IMR-90 (cell line): ENCODE data around the gene ATPAF1. TPM values are rescaled to one million over a fixed set of nuclear protein-coding genes. Genes with fewer than 3 reads are reported as not detected.

Experiments
- ATAC-seq: fragments of 200-7000 bp; cut with Tn5 transposase; 2 replicates; pipeline ENCODE4 v1.9.1; 2020; ENCODE audit warnings: low read depth, mild to moderate bottlenecking, moderate library complexity
- BruUV-seq: library from RNA; stranded (reverse); fragments of 400-500 nt; replicated peaks from 2 replicates; lab custom pipeline; 2021; lab: Mats Ljungman, UMichigan
- CTCF ChIA-PET: fragments of 300-600 bp; formaldehyde crosslinking; extraction: SDS; loops from one replicate; lab custom pipeline; 2021; ENCODE audit warnings: antibody characterized with exemption; lab: Yijun Ruan, JAX
- POLR2A ChIA-PET: fragments of 300-600 bp; sonication (Branson Sonifier 250); formaldehyde crosslinking; loops from one replicate; lab custom pipeline; 2022; ENCODE audit warnings: antibody characterized with exemption; ENCODE audit not compliant: unreplicated experiment; lab: Charles Lee
- DNase-seq: peaks from one replicate; pipeline ENCODE4 v3.0.0; 2013
- H2AFZ ChIP-seq: replicated peaks from 2 replicates; pipeline ENCODE3; 2013; ENCODE audit warnings: low read length, mild to moderate bottlenecking; ENCODE audit not compliant: poor library complexity
- H2AK5ac ChIP-seq: 2 replicates; pipeline ENCODE4 v1.6.1; 2013; ENCODE audit warnings: low read depth, low read length, inconsistent platforms
- H2AK9ac ChIP-seq: replicated peaks from 2 replicates; pipeline ENCODE3; 2013; ENCODE audit warnings: mild to moderate bottlenecking, low read depth, low read length, moderate library complexity; ENCODE audit not compliant: poor library complexity
- H2BK120ac ChIP-seq: 2 replicates; pipeline ENCODE4 v1.6.1; 2013; ENCODE audit warnings: low read depth, low read length, inconsistent platforms
- H2BK15ac ChIP-seq: 3 replicates; pipeline ENCODE4 v1.6.1; 2013; ENCODE audit warnings: low read depth, low read length, inconsistent platforms
- H2BK20ac ChIP-seq: 2 replicates; pipeline ENCODE4 v1.6.1; 2013; ENCODE audit warnings: low read depth, mild to moderate bottlenecking, inconsistent platforms, low read length, moderate library complexity
- H2BK5ac ChIP-seq: 2 replicates; pipeline ENCODE4 v1.6.1; 2013; ENCODE audit warnings: mild to moderate bottlenecking, low read depth, low read length, inconsistent platforms; ENCODE audit not compliant: poor library complexity, severe bottlenecking
- H3K14ac ChIP-seq: replicated peaks from 2 replicates; pipeline ENCODE4 v1.6.1; 2013; ENCODE audit warnings: low read depth, low read length, inconsistent platforms
- H3K18ac ChIP-seq: 2 replicates; pipeline ENCODE4 v1.6.1; 2013; ENCODE audit warnings: low read depth, low read length, control low read depth
- H3K23ac ChIP-seq: 2 replicates; pipeline ENCODE4 v1.6.1; 2013; ENCODE audit warnings: low read depth, low read length, inconsistent platforms
- H3K27ac ChIP-seq: 2 replicates; pipeline ENCODE4 v1.5.1; 2013; ENCODE audit warnings: mild to moderate bottlenecking, control low read depth, low read length; ENCODE audit not compliant: insufficient read depth
- H3K27me3 ChIP-seq: 2 replicates; pipeline ENCODE4 v1.6.1; 2013; ENCODE audit warnings: low read length; ENCODE audit not compliant: control insufficient read depth, insufficient read depth
- H3K36me3 ChIP-seq: 2 replicates; pipeline ENCODE4 v1.6.1; 2013; ENCODE audit warnings: low read length, mixed read lengths; ENCODE audit not compliant: control insufficient read depth, insufficient read depth
- H3K4ac ChIP-seq: 2 replicates; pipeline ENCODE4 v1.6.1; 2013; ENCODE audit warnings: low read depth, low read length, inconsistent platforms
- H3K4me1 ChIP-seq: 2 replicates; pipeline ENCODE4 v1.6.1; 2013; ENCODE audit warnings: low read length, mixed read lengths; ENCODE audit not compliant: control insufficient read depth, insufficient read depth
- H3K4me2 ChIP-seq: 2 replicates; pipeline ENCODE4 v1.6.1; 2013; ENCODE audit warnings: low read depth, mild to moderate bottlenecking, control low read depth, low read length, moderate library complexity
- H3K4me3 ChIP-seq: 2 replicates; pipeline ENCODE4 v1.5.1; 2013; ENCODE audit warnings: low read depth, mild to moderate bottlenecking, control low read depth, low read length, moderate library complexity; ENCODE audit not compliant: insufficient read depth
- H3K56ac ChIP-seq: 2 replicates; pipeline ENCODE4 v1.6.1; 2013; ENCODE audit warnings: low read length, inconsistent platforms; ENCODE audit not compliant: insufficient read depth; ENCODE audit errors: extremely low read depth
- H3K79me1 ChIP-seq, 2 experiments: 2 replicates each; pipeline ENCODE4 v1.6.1; 2013; ENCODE audit warnings: low read length in 2 of 2, inconsistent platforms in 1 of 2, low read depth in 1 of 2
- H3K9ac ChIP-seq: 2 replicates; pipeline ENCODE4 v1.6.1; 2013; ENCODE audit warnings: low read depth, low read length, control low read depth
- H3K9me1 ChIP-seq: 2 replicates; pipeline ENCODE4 v1.6.1; 2013; ENCODE audit warnings: low read length, inconsistent platforms; ENCODE audit not compliant: insufficient read depth
- H3K9me3 ChIP-seq: 2 replicates; pipeline ENCODE4 v1.6.1; 2013; ENCODE audit warnings: low read length; ENCODE audit not compliant: control insufficient read depth, insufficient read depth
- H4K20me1 ChIP-seq: 2 replicates; pipeline ENCODE4 v1.6.1; 2013; ENCODE audit warnings: low read length, inconsistent platforms; ENCODE audit not compliant: insufficient read depth
- H4K5ac ChIP-seq: 2 replicates; pipeline ENCODE4 v1.6.1; 2013; ENCODE audit warnings: mild to moderate bottlenecking, low read depth, low read length, control low read depth
- H4K8ac ChIP-seq, 2 experiments: 2 replicates each; pipeline ENCODE4 v1.6.1; 2013; ENCODE audit warnings: low read depth in 2 of 2, low read length in 2 of 2, control low read depth in 1 of 2, inconsistent platforms in 1 of 2
- H4K91ac ChIP-seq: 2 replicates; pipeline ENCODE4 v1.6.1; 2013; ENCODE audit warnings: low read depth, low read length, inconsistent platforms; ENCODE audit not compliant: insufficient read depth
- BHLHE40 ChIP-seq: fragments of 150-350 bp; IDR thresholded peaks from 2 replicates; pipeline ENCODE4 v1.6.1; 2016; ENCODE audit warnings: mild to moderate bottlenecking, low read depth, low read length
- CEBPB ChIP-seq: IDR thresholded peaks from 2 replicates; pipeline ENCODE4 v1.6.1; 2012; ENCODE audit warnings: low read depth, low read length, improper control_type of control experiment
- CHD1 ChIP-seq: IDR thresholded peaks from 2 replicates; pipeline ENCODE4 v1.6.1; 2012; ENCODE audit warnings: low read depth, low read length, improper control_type of control experiment
- ELK1 ChIP-seq: fragments of 150-350 bp; IDR thresholded peaks from 2 replicates; pipeline ENCODE4 v1.6.1; 2016; ENCODE audit warnings: low read depth, mild to moderate bottlenecking, low read length, moderate library complexity, borderline replicate concordance
- FOS ChIP-seq: fragments of 150-350 bp; IDR thresholded peaks from 2 replicates; pipeline ENCODE4 v1.6.1; 2016; ENCODE audit warnings: low read depth, low read length
- MAFK ChIP-seq: IDR thresholded peaks from 2 replicates; pipeline ENCODE4 v1.6.1; 2012; ENCODE audit warnings: low read depth, low read length, improper control_type of control experiment
- MXI1 ChIP-seq: IDR thresholded peaks from 2 replicates; pipeline ENCODE4 v1.6.1; 2012; ENCODE audit warnings: low read depth, mild to moderate bottlenecking, low read length, moderate library complexity, borderline replicate concordance
- POLR2A ChIP-seq: IDR thresholded peaks from 2 replicates; pipeline ENCODE4 v1.6.1; 2012; ENCODE audit warnings: mild to moderate bottlenecking, low read depth, low read length
- RAD21 ChIP-seq: IDR thresholded peaks from 2 replicates; pipeline ENCODE4 v1.6.1; 2012; ENCODE audit warnings: low read length, improper control_type of control experiment
- RCOR1 ChIP-seq: IDR thresholded peaks from 2 replicates; pipeline ENCODE4 v1.6.1; 2012; ENCODE audit warnings: mild to moderate bottlenecking, low read length, improper control_type of control experiment; ENCODE audit not compliant: insufficient replicate concordance
- RFX5 ChIP-seq: IDR thresholded peaks from 2 replicates; pipeline ENCODE4 v1.8.0; 2012; ENCODE audit warnings: low read depth, mild to moderate bottlenecking, low read length, moderate library complexity
- SMC3 ChIP-seq: fragments of 150-350 bp; IDR thresholded peaks from 2 replicates; pipeline ENCODE4 v1.6.1; 2016; ENCODE audit warnings: low read depth, mild to moderate bottlenecking, antibody characterized with exemption, low read length, moderate library complexity
- WGBS, 2 experiments: methylation state at CpG; one replicate each; pipeline versions ENCODE4 v1.1.5 to v1.1.7; 2013; ENCODE audit warnings: missing lambda C conversion rate in 2 of 2; ENCODE audit not compliant: insufficient read length in 1 of 2; ENCODE audit errors: extremely low coverage in 2 of 2; 5-methylcytosine and 5-hydroxymethylcytosine counted together
- dilution Hi-C: fragments of 300-500 bp; cut with HindIII; formaldehyde crosslinking; loops from one replicate; pipeline ENCODE4 v1.14.3; 2018; ENCODE audit warnings: low sequenced_read_pairs; ENCODE audit not compliant: unreplicated experiment
- in situ Hi-C: fragments of 300-500 bp; cut with MboI; formaldehyde crosslinking; loops from 3 replicates; pipeline ENCODE4 v1.14.3; 2019; ENCODE audit warnings: low sequenced_read_pairs, inconsistent platforms, mixed read lengths
- intact Hi-C: fragments of 100-400 bp; cut with micrococcal nuclease; formaldehyde crosslinking; loops from 2 replicates; pipeline ENCODE4 v1.10.0; 2022
- polyA plus RNA-seq, 3 experiments: library from polyadenylated mRNA; depleted of rRNA; stranded (reverse); fragments of >200 nt; gene quantifications; 2 replicates each; pipeline ENCODE4 v1.2.3, GENCODE V29; 2012; ENCODE audit warnings: low replicate concordance in 1 of 3
- total RNA-seq: library from RNA; depleted of rRNA; stranded (reverse); fragments of >200 nt; gene quantifications from 2 replicates; pipeline ENCODE4 v1.2.3, GENCODE V29; 2012
- TF ChIP-seq, protein P1 (sequence below): fragments of 150-350 bp; IDR thresholded peaks from 2 replicates; pipeline ENCODE4 v1.6.1; 2017; ENCODE audit warnings: mild to moderate bottlenecking, antibody characterized with exemption, low read length, low read depth
- TF ChIP-seq, protein P2 (sequence below): conservative IDR thresholded peaks from 2 replicates; pipeline ENCODE4 v1.5.1; 2012; ENCODE audit warnings: mild to moderate bottlenecking, low read depth, low read length, improper control_type of control experiment

The ATPAF1 gene
- total and polyA plus RNA-seq, 2 of the 4 experiments (the other 2 are of a cell fraction), result 55.5 to 80.3 TPM

GRCh38 chr1:46615735-46616134, 52.4 kb downstream of the ATPAF1 start:
- no CpG with 5 or more reads among the region's 3 CpGs for WGBS, 2 experiments
- no peak for DNase-seq
- no peak overlapping the region for H2BK20ac ChIP-seq
- peak overlapping the region; percentile 89 for H3K4me3 ChIP-seq
- H3K79me1 ChIP-seq, result peaks cover 25 to 48% of the 10 kb centered on the region in 2 experiments
- H3K9ac ChIP-seq, result peak overlapping the region; percentile 84
- H2BK15ac ChIP-seq, result no peak overlapping the region; the same call in 2 of the 3 replicates
- H3K36me3 ChIP-seq, result peaks cover 8% of the 10 kb centered on the region; the same call in 1 of the 2 replicates
- no peaks in the 10 kb centered on the region for H3K9me3 ChIP-seq
- ChIA-PET POLR2A (interaction anchor here (1.8 kb wide), 1 partner anchor 12 kb away, joined by 4 read pairs; the partner anchor contains the start of gene MKNK1), CTCF (interaction anchor here (1.3 kb wide), 1 partner anchor 11 kb away, joined by 4 read pairs; the partner anchor contains the start of gene MKNK1)
- peak overlapping the region; percentile 80 for H3K14ac ChIP-seq
- H3K4ac ChIP-seq, result peak overlapping the region; percentile 81
- H3K27ac ChIP-seq, result peak overlapping the region; percentile 64
- H3K23ac ChIP-seq, result peak overlapping the region; percentile 65
- H3K56ac ChIP-seq, result peak overlapping the region; percentile 74
- in situ Hi-C loops (no loop called here), dilution Hi-C loops (no loop called here), intact Hi-C loops (loop anchor here (5.0 kb wide), 1 partner anchor 102 kb away; the partner anchor contains the start of gene EFCAB14)
- peak overlapping the region; percentile 10; the same call in 1 of the 2 replicates for H2BK120ac ChIP-seq
- no peak for ATAC-seq
- no peak overlapping the region for H2BK5ac ChIP-seq
- H2AFZ ChIP-seq, result peak overlapping the region; percentile 100
- BruUV-seq, result no TSS peak
- peak overlapping the region; percentile 38 for H4K91ac ChIP-seq
- H3K4me1 ChIP-seq, result peaks cover 20% of the 10 kb centered on the region
- H2AK9ac ChIP-seq, result peak overlapping the region; percentile 93
- H3K18ac ChIP-seq, result no peak overlapping the region
- peak overlapping the region; percentile 89 for H3K4me2 ChIP-seq
- TF ChIP-seq BHLHE40, result no peak
- no peak for TF ChIP-seq POLR2A
- TF ChIP-seq RFX5, result no peak
- no peak for TF ChIP-seq CEBPB
- TF ChIP-seq, protein P1, sequence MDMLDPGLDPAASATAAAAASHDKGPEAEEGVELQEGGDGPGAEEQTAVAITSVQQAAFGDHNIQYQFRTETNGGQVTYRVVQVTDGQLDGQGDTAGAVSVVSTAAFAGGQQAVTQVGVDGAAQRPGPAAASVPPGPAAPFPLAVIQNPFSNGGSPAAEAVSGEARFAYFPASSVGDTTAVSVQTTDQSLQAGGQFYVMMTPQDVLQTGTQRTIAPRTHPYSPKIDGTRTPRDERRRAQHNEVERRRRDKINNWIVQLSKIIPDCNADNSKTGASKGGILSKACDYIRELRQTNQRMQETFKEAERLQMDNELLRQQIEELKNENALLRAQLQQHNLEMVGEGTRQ, result no peak
- no peak for TF ChIP-seq FOS
- TF ChIP-seq CHD1, result no peak
- TF ChIP-seq RCOR1, result no peak
- no peak for TF ChIP-seq MAFK
- TF ChIP-seq, protein P2, sequence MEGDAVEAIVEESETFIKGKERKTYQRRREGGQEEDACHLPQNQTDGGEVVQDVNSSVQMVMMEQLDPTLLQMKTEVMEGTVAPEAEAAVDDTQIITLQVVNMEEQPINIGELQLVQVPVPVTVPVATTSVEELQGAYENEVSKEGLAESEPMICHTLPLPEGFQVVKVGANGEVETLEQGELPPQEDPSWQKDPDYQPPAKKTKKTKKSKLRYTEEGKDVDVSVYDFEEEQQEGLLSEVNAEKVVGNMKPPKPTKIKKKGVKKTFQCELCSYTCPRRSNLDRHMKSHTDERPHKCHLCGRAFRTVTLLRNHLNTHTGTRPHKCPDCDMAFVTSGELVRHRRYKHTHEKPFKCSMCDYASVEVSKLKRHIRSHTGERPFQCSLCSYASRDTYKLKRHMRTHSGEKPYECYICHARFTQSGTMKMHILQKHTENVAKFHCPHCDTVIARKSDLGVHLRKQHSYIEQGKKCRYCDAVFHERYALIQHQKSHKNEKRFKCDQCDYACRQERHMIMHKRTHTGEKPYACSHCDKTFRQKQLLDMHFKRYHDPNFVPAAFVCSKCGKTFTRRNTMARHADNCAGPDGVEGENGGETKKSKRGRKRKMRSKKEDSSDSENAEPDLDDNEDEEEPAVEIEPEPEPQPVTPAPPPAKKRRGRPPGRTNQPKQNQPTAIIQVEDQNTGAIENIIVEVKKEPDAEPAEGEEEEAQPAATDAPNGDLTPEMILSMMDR, result no peak
- no peak for TF ChIP-seq RAD21
- TF ChIP-seq MXI1, result no peak
- TF ChIP-seq ELK1, result no peak
- no peak for TF ChIP-seq SMC3
- no peak overlapping the region; the same call in 1 of the 2 replicates for H4K5ac ChIP-seq
- H4K8ac ChIP-seq, result peak overlapping the region; percentile 7 to 29; a peak in 1 of 4 replicates
- peaks cover 23% of the 10 kb centered on the region for H3K9me1 ChIP-seq
- no peaks in the 10 kb centered on the region for H3K27me3 ChIP-seq
- H2AK5ac ChIP-seq, result peak overlapping the region; percentile 74
- H4K20me1 ChIP-seq, result 0 out of 2 replicates have a peak, but pooled peaks cover 8% of the 10 kb centered on the region
